RWPE2 (cell line): Measurements from ENCODE around the gene SCGN.

ENCODE experiments used
- ATAC-seq: fragments of 200-7000 bp; cut with Tn5 transposase; 3 replicates; pipeline ENCODE4 v1.9.1; 2021; ENCODE audit warnings: low read depth
- DNase-seq: peaks from one replicate; pipeline ENCODE4 v3.0.0-alpha.2; 2020; ENCODE audit warnings: low spot score
- H3K27ac ChIP-seq: fragments of 450-650 bp; 2 replicates; pipeline ENCODE4 v1.5.1; 2017; ENCODE audit warnings: mild to moderate bottlenecking; ENCODE audit not compliant: poor library complexity, severe bottlenecking
- H3K27me3 ChIP-seq: fragments of 250-450 bp; sonication (Bioruptor Pico); 2 replicates; pipeline ENCODE4 v1.5.1; 2021; ENCODE audit warnings: mild to moderate bottlenecking, moderate library complexity; ENCODE audit not compliant: insufficient read depth, poor library complexity, severe bottlenecking
- H3K36me3 ChIP-seq: fragments of 250-450 bp; sonication (Bioruptor Pico); 2 replicates; pipeline ENCODE4 v1.5.1; 2020; ENCODE audit warnings: low read depth, mild to moderate bottlenecking, moderate library complexity
- H3K4me1 ChIP-seq: fragments of 250-450 bp; sonication (Bioruptor Pico); 2 replicates; pipeline ENCODE4 v1.5.1; 2021; ENCODE audit warnings: mild to moderate bottlenecking, moderate library complexity; ENCODE audit not compliant: insufficient read depth, poor library complexity, severe bottlenecking
- H3K4me3 ChIP-seq: fragments of 250-450 bp; sonication (Bioruptor Pico); 2 replicates; pipeline ENCODE4 v1.5.1; 2021; ENCODE audit warnings: mild to moderate bottlenecking, moderate library complexity; ENCODE audit not compliant: severe bottlenecking
- H3K9me3 ChIP-seq: fragments of 250-450 bp; sonication (Bioruptor Pico); 2 replicates; pipeline ENCODE4 v1.5.1; 2021; ENCODE audit warnings: mild to moderate bottlenecking, moderate library complexity; ENCODE audit not compliant: severe bottlenecking
- TF ChIP-seq, protein P1 (sequence below): fragments of 450-650 bp; IDR thresholded peaks from one replicate; pipeline ENCODE4 v1.5.1; 2017; ENCODE audit warnings: mild to moderate bottlenecking, moderate library complexity; ENCODE audit not compliant: poor library complexity, severe bottlenecking

The SCGN gene, protein sequence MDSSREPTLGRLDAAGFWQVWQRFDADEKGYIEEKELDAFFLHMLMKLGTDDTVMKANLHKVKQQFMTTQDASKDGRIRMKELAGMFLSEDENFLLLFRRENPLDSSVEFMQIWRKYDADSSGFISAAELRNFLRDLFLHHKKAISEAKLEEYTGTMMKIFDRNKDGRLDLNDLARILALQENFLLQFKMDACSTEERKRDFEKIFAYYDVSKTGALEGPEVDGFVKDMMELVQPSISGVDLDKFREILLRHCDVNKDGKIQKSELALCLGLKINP

DNA sequence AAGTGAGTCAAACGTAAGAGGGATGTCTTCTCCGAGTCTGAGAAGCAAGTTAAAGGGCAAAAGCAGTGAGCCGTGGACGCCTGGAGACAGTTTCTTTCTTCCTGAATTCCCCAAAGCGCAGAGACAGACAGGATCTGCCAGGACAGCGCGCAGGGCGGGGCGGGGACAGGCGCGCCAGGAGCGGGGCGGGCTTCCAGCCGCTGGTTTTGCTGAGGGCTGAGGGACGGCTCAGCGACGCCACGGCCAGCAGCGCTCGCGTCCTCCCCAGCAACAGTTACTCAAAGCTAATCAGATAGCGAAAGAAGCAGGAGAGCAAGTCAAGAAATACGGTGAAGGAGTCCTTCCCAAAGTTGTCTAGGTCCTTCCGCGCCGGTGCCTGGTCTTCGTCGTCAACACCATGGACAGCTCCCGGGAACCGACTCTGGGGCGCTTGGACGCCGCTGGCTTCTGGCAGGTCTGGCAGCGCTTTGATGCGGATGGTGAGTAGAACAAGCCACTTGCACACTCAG, at the start of gene SCGN:
Gene SCGN (plus strand): TSS at position 209 of the 509 bp plus-strand sequence. CDS start 189 bp downstream, at position 398.
- no peaks in the 10 kb centered on the region for H3K9me3 ChIP-seq
- H3K36me3 ChIP-seq: no peaks in the 10 kb centered on the region
- TF ChIP-seq, protein P1, sequence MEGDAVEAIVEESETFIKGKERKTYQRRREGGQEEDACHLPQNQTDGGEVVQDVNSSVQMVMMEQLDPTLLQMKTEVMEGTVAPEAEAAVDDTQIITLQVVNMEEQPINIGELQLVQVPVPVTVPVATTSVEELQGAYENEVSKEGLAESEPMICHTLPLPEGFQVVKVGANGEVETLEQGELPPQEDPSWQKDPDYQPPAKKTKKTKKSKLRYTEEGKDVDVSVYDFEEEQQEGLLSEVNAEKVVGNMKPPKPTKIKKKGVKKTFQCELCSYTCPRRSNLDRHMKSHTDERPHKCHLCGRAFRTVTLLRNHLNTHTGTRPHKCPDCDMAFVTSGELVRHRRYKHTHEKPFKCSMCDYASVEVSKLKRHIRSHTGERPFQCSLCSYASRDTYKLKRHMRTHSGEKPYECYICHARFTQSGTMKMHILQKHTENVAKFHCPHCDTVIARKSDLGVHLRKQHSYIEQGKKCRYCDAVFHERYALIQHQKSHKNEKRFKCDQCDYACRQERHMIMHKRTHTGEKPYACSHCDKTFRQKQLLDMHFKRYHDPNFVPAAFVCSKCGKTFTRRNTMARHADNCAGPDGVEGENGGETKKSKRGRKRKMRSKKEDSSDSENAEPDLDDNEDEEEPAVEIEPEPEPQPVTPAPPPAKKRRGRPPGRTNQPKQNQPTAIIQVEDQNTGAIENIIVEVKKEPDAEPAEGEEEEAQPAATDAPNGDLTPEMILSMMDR: no peak
- peaks cover 36% of the 10 kb centered on the region for H3K27me3 ChIP-seq
- DNase-seq (no peak), ATAC-seq (peak; percentile 83)
- H3K4me3 ChIP-seq: no peak within 1 kb of the TSS
- H3K4me1 ChIP-seq: no peaks in the 10 kb centered on the region
- no peak within 1 kb of the TSS for H3K27ac ChIP-seq

DNA sequence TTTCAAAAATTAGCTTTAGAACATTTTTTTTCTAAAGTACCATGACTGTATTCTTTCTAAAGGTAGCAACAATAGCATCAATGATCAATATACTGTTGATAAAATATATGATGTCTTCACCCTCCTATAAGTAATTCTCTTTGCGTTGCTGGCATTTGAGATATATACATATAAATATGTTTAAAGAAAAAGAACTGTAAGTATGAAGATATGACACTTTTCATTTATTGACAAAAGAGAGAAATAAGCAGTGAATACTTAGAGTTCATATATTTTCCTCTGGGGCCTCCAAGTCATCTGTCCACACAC, 49.4 kb upstream of the SCGN start:
- ATAC-seq (no peak), DNase-seq (no peak)
- Histone ChIP-seq H3K4me3 (no peak overlapping the region), H3K36me3 (no peaks in the 10 kb centered on the region; the same call in 1 of the 2 replicates), H3K27me3 (no peaks in the 10 kb centered on the region), H3K27ac (no peak overlapping the region), H3K9me3 (no peaks in the 10 kb centered on the region), H3K4me1 (no peaks in the 10 kb centered on the region)
- TF ChIP-seq, protein P1: peak; percentile 67

DNA sequence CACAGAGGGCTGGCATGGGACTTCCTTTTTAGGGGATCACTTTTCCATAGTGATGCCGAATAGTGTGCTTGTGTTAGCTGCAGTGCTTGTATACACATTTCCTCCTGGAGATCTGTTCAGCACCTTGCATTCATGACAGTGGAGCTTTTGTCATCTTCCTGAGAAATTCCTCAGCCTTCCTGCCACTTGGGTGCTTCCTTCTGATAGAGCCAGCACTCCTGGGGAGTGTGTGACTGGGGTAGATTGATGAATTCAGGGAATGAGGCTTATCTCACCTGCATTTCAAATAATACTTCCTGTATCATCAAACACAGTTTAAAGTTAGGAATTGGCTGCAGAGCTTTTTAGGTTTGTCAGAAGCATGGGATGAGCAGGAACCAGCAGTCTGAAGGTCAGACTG, 48.8 kb upstream of the SCGN start:
- no peak overlapping the region for H3K4me3 ChIP-seq
- no peaks in the 10 kb centered on the region for H3K4me1 ChIP-seq
- ATAC-seq: no peak
- TF ChIP-seq, protein P1: no peak
- no peaks in the 10 kb centered on the region; the same call in none of the 2 replicates for H3K36me3 ChIP-seq
- H3K27ac ChIP-seq: no peak overlapping the region
- no peak for DNase-seq
- H3K9me3 ChIP-seq: no peaks in the 10 kb centered on the region
- H3K27me3 ChIP-seq: no peaks in the 10 kb centered on the region

DNA sequence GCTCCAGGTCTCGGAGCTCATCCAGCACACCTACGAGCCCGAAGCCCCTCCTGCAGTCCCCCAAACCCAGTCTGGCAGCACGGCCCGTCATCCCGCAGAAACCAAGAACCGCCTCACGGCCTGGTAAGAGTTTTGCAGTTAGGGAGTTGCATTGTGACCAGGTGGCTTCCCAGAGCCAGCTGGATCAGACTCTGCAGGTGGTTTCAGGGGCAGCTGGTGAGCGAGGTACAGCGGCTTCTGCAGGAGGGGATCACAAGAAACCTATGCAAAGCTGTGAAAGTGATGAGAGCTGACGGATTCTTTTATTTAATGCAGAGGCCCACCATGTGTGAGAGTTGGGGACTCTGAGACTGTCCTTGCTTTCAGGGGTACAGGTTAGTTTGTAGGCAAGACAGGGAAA, 45.9 kb upstream of the SCGN start:
- Histone ChIP-seq H3K27me3 (no peaks in the 10 kb centered on the region), H3K36me3 (no peaks in the 10 kb centered on the region; the same call in 1 of the 2 replicates), H3K27ac (no peak overlapping the region), H3K9me3 (no peaks in the 10 kb centered on the region), H3K4me1 (no peaks in the 10 kb centered on the region), H3K4me3 (no peak overlapping the region)
- DNase-seq (no peak), ATAC-seq (no peak)
- TF ChIP-seq, protein P1: no peak

DNA sequence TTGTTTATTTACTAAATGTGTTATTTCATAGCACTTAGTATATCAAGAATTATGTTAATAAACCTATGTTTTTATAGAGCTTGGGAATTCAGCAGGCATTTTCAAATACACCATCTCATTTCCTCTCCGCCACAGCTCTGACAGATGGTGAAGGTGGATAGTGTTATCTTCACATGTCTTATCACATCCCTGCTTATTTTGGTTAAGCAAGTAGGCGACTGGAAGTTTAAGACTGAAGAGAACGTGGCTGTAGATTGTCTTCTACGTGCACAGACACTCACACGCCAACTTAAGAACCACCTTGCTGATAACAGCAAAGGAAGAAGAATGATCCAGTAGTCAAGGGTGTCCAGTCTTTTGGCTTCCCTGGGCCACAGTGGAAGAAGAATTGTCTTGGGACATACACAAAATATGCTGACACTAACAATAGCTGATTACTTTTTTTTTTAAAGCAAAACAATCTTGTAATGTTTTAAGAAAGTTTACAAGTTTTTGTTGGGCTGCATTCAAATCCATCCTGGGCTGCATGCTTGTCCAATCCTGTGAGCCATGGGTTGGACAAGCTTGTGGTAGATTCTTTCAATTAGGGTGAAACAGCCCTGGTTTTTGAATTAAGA, 43.3 kb upstream of the SCGN start:
- TF ChIP-seq, protein P1: no peak
- no peak overlapping the region for H3K4me3 ChIP-seq
- ATAC-seq (no peak), DNase-seq (no peak)
- H3K9me3 ChIP-seq: no peaks in the 10 kb centered on the region
- H3K27me3 ChIP-seq: no peaks in the 10 kb centered on the region
- H3K27ac ChIP-seq: no peak overlapping the region
- no peaks in the 10 kb centered on the region for H3K4me1 ChIP-seq
- no peaks in the 10 kb centered on the region; the same call in 1 of the 2 replicates for H3K36me3 ChIP-seq
